ENCODE results near the gene SH3D19. TPM values are rescaled to one million over a fixed set of nuclear protein-coding genes. Genes with fewer than 3 reads are reported as not detected.

The SH3D19 gene
- total and polyA plus RNA-seq, 3 donors from 2014 or later, result 40.6 to 58.6 (median 49.9) TPM

- no peak for DNase-seq
- no peak overlapping the region for H3K4me3 ChIP-seq
- no peaks in the 10 kb centered on the region for H3K9me3 ChIP-seq
- no peaks in the 10 kb centered on the region for H3K36me3 ChIP-seq (ENCODE audit: low read depth, missing control alignments)
- intact Hi-C loops (cut with DNase I; ENCODE audit: low total_unique reads), result no loop called here
- H3K27me3 ChIP-seq, result no peaks in the 10 kb centered on the region
- 93 to 97% methylated on average over 2 of the region's 2 CpGs for WGBS, 2 donors
- H3K4me1 ChIP-seq, result no peaks in the 10 kb centered on the region
- no peak overlapping the region for H3K27ac ChIP-seq
- TF ChIP-seq CTCF (IDR thresholded peaks at IDR 0.05) (no peak), POLR2A (IDR thresholded peaks at IDR 0.05) (no peak)
These were observed 167.9 kb downstream of the SH3D19 start for GRCh38 chr4:151157543-151157942.

DNA sequence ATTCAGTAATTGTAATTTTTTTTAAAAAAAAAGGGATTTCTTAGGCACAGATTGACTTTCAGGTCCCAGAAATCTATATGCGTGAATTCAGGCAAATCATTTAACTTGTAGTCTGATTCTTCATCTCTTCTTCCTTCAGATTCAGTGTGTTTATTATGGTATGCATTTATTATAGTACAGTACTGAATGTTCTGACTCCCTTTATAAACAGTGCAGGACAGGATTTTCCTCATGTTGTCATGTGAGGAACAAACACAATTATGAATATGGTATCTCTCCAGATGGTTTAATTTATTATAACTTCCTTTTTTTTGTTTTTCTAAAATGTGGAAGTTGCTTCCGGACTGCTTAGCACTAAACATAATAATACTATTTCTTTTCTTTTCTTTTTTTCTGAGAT lies 171.8 kb downstream of the SH3D19 start:
- no peak overlapping the region for H3K27ac ChIP-seq
- H3K36me3 ChIP-seq (ENCODE audit: low read depth, missing control alignments), result no peaks in the 10 kb centered on the region
- intact Hi-C loops (cut with DNase I; ENCODE audit: low total_unique reads), result no loop called here
- DNase-seq, result no peak
- H3K4me1 ChIP-seq, result no peaks in the 10 kb centered on the region
- TF ChIP-seq POLR2A (IDR thresholded peaks at IDR 0.05) (no peak), CTCF (IDR thresholded peaks at IDR 0.05) (no peak)
- H3K27me3 ChIP-seq, result no peaks in the 10 kb centered on the region
- H3K9me3 ChIP-seq, result no peaks in the 10 kb centered on the region
- H3K4me3 ChIP-seq, result no peak overlapping the region
- 65 to 71% methylated on average over 2 of the region's 2 CpGs for WGBS, 2 donors

DNA sequence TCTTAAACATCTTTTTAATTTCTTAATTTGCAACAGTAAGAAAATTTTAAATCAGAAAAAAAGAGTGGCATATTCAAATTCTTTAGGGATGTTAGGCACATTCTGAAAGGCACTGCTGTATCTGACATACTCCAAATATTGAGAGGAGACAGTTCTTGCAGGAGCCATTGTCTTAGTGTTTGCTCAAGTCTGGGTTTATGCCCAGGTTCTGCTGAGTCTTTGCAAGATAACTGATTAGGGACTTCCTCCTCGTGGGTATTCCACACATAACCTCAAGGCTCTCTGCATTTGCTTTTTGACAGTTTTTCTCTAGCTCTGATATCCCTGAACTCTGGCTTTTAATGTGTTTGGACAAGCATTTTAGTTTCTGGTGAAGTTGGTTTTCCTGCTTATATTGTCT lies 173.4 kb downstream of the SH3D19 start:
- no peaks in the 10 kb centered on the region for H3K27me3 ChIP-seq
- H3K4me3 ChIP-seq, result no peak overlapping the region
- TF ChIP-seq POLR2A (IDR thresholded peaks at IDR 0.05), result no peak
- TF ChIP-seq CTCF (IDR thresholded peaks at IDR 0.05), result no peak
- no peaks in the 10 kb centered on the region for H3K4me1 ChIP-seq
- intact Hi-C loops (cut with DNase I; ENCODE audit: low total_unique reads), result no loop called here
- H3K9me3 ChIP-seq, result no peaks in the 10 kb centered on the region
- no peaks in the 10 kb centered on the region for H3K36me3 ChIP-seq (ENCODE audit: low read depth, missing control alignments)
- no peak overlapping the region for H3K27ac ChIP-seq
- no peak for DNase-seq
- 9 to 18% methylated on average over 1 of the region's 1 CpG for WGBS, 2 donors

DNA sequence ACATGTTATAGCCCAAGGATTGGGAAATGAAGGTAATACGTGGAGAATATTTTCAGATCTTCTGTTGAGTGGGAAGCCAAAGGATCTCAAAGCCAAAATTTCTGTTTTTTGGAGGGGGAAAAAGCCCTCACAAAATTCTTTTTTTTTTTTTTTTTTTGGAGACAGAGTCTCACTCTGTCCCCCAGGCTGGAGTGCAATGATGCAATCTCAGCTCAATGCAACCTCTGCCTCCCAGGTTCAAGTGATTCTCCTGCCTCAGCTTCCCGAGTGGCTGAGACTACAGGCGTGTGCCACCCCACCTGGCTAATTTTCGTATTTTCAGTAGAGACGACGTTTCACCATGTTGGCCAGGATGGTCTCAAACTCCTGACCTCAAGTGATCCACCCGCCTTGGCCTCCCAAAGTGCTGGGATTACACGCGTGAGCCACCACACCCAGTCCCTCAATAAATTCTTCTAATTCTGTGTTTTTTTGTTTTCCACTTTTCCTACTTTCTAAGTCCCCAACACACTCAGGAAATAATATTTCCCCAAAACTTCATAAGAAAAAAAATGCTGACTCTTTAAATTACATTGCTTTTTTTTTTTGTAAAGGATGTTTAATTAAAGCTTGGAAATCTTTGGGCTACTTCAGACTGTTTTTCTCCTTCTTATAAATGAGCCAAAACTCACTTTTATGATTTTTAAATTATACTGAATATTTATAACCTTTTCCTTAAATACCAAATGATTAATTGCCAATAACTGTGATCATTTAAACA lies 174.4 kb downstream of the SH3D19 start:
- Histone ChIP-seq H3K9me3 (no peaks in the 10 kb centered on the region), H3K27me3 (no peaks in the 10 kb centered on the region), H3K36me3 (ENCODE audit: low read depth, missing control alignments) (no peaks in the 10 kb centered on the region), H3K4me1 (no peaks in the 10 kb centered on the region), H3K4me3 (no peak overlapping the region), H3K27ac (no peak overlapping the region)
- TF ChIP-seq CTCF (IDR thresholded peaks at IDR 0.05) (no peak), POLR2A (IDR thresholded peaks at IDR 0.05) (no peak)
- DNase-seq, result no peak
- 90 to 97% methylated on average over 9 of the region's 9 CpGs for WGBS, 2 donors
- intact Hi-C loops (cut with DNase I; ENCODE audit: low total_unique reads), result no loop called here

DNA sequence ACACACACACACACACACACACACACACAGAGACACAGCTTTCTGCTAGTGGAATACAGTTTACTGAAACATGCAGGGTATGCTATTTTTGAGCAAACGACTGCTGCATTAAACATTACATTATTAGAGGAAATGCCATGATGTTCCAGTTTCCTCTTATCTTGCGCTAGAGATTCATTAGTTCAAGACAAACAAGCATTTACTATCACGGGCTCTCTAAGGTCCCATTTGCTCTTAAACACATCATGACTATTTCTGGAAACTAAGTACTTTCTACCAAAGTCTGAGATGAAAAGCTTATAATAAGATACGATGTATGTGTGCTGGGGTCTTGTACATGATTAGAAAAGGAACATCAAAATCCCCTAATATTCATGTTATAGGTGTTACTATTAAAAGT lies 177.1 kb downstream of the SH3D19 start:
- H3K36me3 ChIP-seq (ENCODE audit: low read depth, missing control alignments), result no peaks in the 10 kb centered on the region
- intact Hi-C loops (cut with DNase I; ENCODE audit: low total_unique reads), result no loop called here
- no peak for TF ChIP-seq CTCF (IDR thresholded peaks at IDR 0.05)
- TF ChIP-seq POLR2A (IDR thresholded peaks at IDR 0.05), result no peak
- WGBS, 2 donors, result 60 to 75% methylated on average over 4 of the region's 4 CpGs
- H3K4me1 ChIP-seq, result no peaks in the 10 kb centered on the region
- no peak overlapping the region for H3K4me3 ChIP-seq
- no peak overlapping the region for H3K27ac ChIP-seq
- DNase-seq, result no peak
- H3K9me3 ChIP-seq, result no peaks in the 10 kb centered on the region
- H3K27me3 ChIP-seq, result no peaks in the 10 kb centered on the region

Measured in testis (tissue), 3 donors.